C4-2B (cell line): ENCODE results near the gene CTNNA2.

Experiments used
- H3K27ac ChIP-seq: fragments of 450-650 bp; 2 replicates; pipeline ENCODE4 v1.5.1; 2017
- CTCF ChIP-seq: fragments of 450-650 bp; conservative IDR thresholded peaks from 2 replicates; pipeline ENCODE4 v1.5.1; 2017; ENCODE audit warnings: mild to moderate bottlenecking
- ZFX ChIP-seq: fragments of 450-650 bp; IDR thresholded peaks from 2 replicates; pipeline ENCODE4 v1.6.1; 2017

The CTNNA2 gene

GRCh38 chr2:80323610-80324009 lies 810.8 kb downstream of the CTNNA2 start:
- H3K27ac ChIP-seq, result no peak overlapping the region
- TF ChIP-seq CTCF (no peak), ZFX (no peak)

GRCh38 chr2:80324525-80324924 lies 811.7 kb downstream of the CTNNA2 start:
- H3K27ac ChIP-seq, result no peak overlapping the region
- no peak for TF ChIP-seq ZFX
- no peak for TF ChIP-seq CTCF

GRCh38 chr2:80326214-80326613 lies 813.4 kb downstream of the CTNNA2 start:
- TF ChIP-seq CTCF, result peak; percentile 52
- TF ChIP-seq ZFX, result no peak
- no peak overlapping the region for H3K27ac ChIP-seq

GRCh38 chr2:80326861-80327260 lies 814.0 kb downstream of the CTNNA2 start:
- TF ChIP-seq CTCF (no peak), ZFX (no peak)
- H3K27ac ChIP-seq, result no peak overlapping the region

- no peak overlapping the region for H3K27ac ChIP-seq
- TF ChIP-seq ZFX (no peak), CTCF (no peak)
Observed at GRCh38 chr2:80328159-80328571, 815.3 kb downstream of the CTNNA2 start.

GRCh38 chr2:80329491-80329890 lies 816.6 kb downstream of the CTNNA2 start:
- H3K27ac ChIP-seq, result no peak overlapping the region
- TF ChIP-seq ZFX (no peak), CTCF (no peak)

GRCh38 chr2:80330527-80331450 lies 817.9 kb downstream of the CTNNA2 start:
- no peak overlapping the region for H3K27ac ChIP-seq
- TF ChIP-seq ZFX (no peak), CTCF (no peak)
